ENCODE measurements around the gene FEN1. TPM values are rescaled to one million over a fixed set of nuclear protein-coding genes. Genes with fewer than 3 reads are reported as not detected.

The FEN1 gene
- total and polyA plus RNA-seq, 8 donors, result 4.2 to 24.6 (median 10.0) TPM; not detected in 1

GRCh38 chr11:61814958-61815789 lies 22.5 kb downstream of the FEN1 start:
- intact Hi-C loops (cut with DNase I; ENCODE audit: low total_unique reads), result loop anchor here (10.0 kb wide), 1 partner anchor 140 kb away; the partner anchor contains the start of gene BEST1
- peaks cover 0 to 13% (median 0%) of the 10 kb centered on the region in 3 donors for H3K27me3 ChIP-seq
- peak overlapping the region; percentile 69 to 98 (median 93) for H3K27ac ChIP-seq
- peak; percentile 96 to 98 (median 97) for TF ChIP-seq POLR2AphosphoS5 (IDR thresholded peaks at IDR 0.05)
- peak in 2 of 4 donors; percentile 66 to 93 for TF ChIP-seq POLR2A (IDR thresholded peaks at IDR 0.05)
- TF ChIP-seq EP300 (IDR thresholded peaks at IDR 0.05), result no peak
- peaks cover 7 to 31% (median 25%) of the 10 kb centered on the region in 4 donors for H3K4me1 ChIP-seq
- DNase-seq, result peak; percentile 94 to 97
- no peaks in the 10 kb centered on the region for H3K9me3 ChIP-seq
- peaks cover 17 to 32% (median 23%) of the 10 kb centered on the region in 4 donors for H3K36me3 ChIP-seq
- 1 to 5% (median 2%) methylated on average over 28 to 66 of the region's 66 CpGs for WGBS, 5 donors
- peak overlapping the region; percentile 60 to 78 (median 72) for H3K4me3 ChIP-seq

GRCh38 chr11:61815790-61816735 lies 23.4 kb downstream of the FEN1 start:
- H3K4me1 ChIP-seq, result peaks cover 7 to 31% (median 25%) of the 10 kb centered on the region in 4 donors
- peak overlapping the region; percentile 60 to 78 (median 72) for H3K4me3 ChIP-seq
- H3K27ac ChIP-seq, result peak overlapping the region; percentile 69 to 98 (median 93)
- intact Hi-C loops (cut with DNase I; ENCODE audit: low total_unique reads), result loop anchor here (10.0 kb wide), 1 partner anchor 139 kb away; the partner anchor contains the start of gene BEST1
- 0 to 1% (median 0%) methylated on average over 45 to 69 of the region's 69 CpGs for WGBS, 5 donors
- TF ChIP-seq CTCF (IDR thresholded peaks at IDR 0.05), result no peak
- no peak for TF ChIP-seq POLR2AphosphoS5 (IDR thresholded peaks at IDR 0.05)
- no peak for TF ChIP-seq EP300 (IDR thresholded peaks at IDR 0.05)
- no peak for TF ChIP-seq POLR2A (IDR thresholded peaks at IDR 0.05)
- H3K9me3 ChIP-seq, result no peaks in the 10 kb centered on the region
- peaks cover 9 to 23% (median 14%) of the 10 kb centered on the region in 4 donors for H3K36me3 ChIP-seq
- peak; percentile 47 to 84 for DNase-seq
- peaks cover 0 to 13% (median 0%) of the 10 kb centered on the region in 3 donors for H3K27me3 ChIP-seq

- H3K9me3 ChIP-seq, result no peaks in the 10 kb centered on the region
- peaks cover 0 to 13% (median 0%) of the 10 kb centered on the region in 3 donors for H3K27me3 ChIP-seq
- peak; percentile 83 to 97 for DNase-seq
- peak within 1 kb of the TSS; percentile 69 to 98 (median 93) for H3K27ac ChIP-seq
- TF ChIP-seq POLR2AphosphoS5 (IDR thresholded peaks at IDR 0.05), result peak; percentile 64 to 79 (median 74)
- no peak for TF ChIP-seq EP300 (IDR thresholded peaks at IDR 0.05)
- peak in 4 of 7 experiments; percentile 5 to 51 (median 28) for TF ChIP-seq CTCF (IDR thresholded peaks at IDR 0.05)
- TF ChIP-seq POLR2A (IDR thresholded peaks at IDR 0.05), result no peak
- H3K36me3 ChIP-seq, result peaks cover 4 to 15% (median 7%) of the 10 kb centered on the region in 4 donors
- intact Hi-C loops (cut with DNase I; ENCODE audit: low total_unique reads), result loop anchor here (10.0 kb wide), 1 partner anchor 138 kb away; the partner anchor contains the start of gene BEST1
- H3K4me1 ChIP-seq, result peaks cover 7 to 31% (median 25%) of the 10 kb centered on the region in 4 donors
- 1% methylated on average over 15 to 73 of the region's 73 CpGs for WGBS, 5 donors
- peak within 1 kb of the TSS; percentile 60 to 78 (median 72) for H3K4me3 ChIP-seq
Measured at GRCh38 chr11:61816736-61817455, 24.2 kb downstream of the FEN1 start, which contains the start of gene FADS1. FADS1 (minus strand) TSS chr11:61817003; CDS start chr11:61816929, 74 bp downstream.

Data from stomach (tissue), 9 donors.